HepG2 (cell line): Measurements from ENCODE around the gene KRTAP5-9. TPM values are rescaled to one million over a fixed set of nuclear protein-coding genes. Genes with fewer than 3 reads are reported as not detected.

Experiments
- AKAP8 ChIP-seq: sonication (generic); formaldehyde crosslinking; IDR thresholded peaks from 2 replicates; pipeline ENCODE4 v1.5.1; 2020; ENCODE audit warnings: mild to moderate bottlenecking, missing genetic modification reagents
- BCL6 ChIP-seq: IDR thresholded peaks from 2 replicates; pipeline ENCODE4 v1.6.1; 2016; ENCODE audit warnings: missing genetic modification reagents, missing compliant biosample characterization
- BRF2 ChIP-seq: sonication (generic); formaldehyde crosslinking; IDR thresholded peaks from 2 replicates; pipeline ENCODE4 v1.8.1; 2022; ENCODE audit warnings: mild to moderate bottlenecking, missing genetic modification reagents
- MIER3 ChIP-seq: IDR thresholded peaks from 2 replicates; pipeline ENCODE4 v1.6.1; 2016; ENCODE audit warnings: missing compliant biosample characterization, borderline replicate concordance
- NFIC ChIP-seq: IDR thresholded peaks from 2 replicates; pipeline ENCODE4 v1.6.1; 2012; ENCODE audit warnings: mild to moderate bottlenecking, low read length, inconsistent platforms
- PTBP1 ChIP-seq: fragments of 200-400 bp; formaldehyde crosslinking; IDR thresholded peaks from 2 replicates; pipeline ENCODE4 v1.6.1; 2018; ENCODE audit warnings: low read length, low read depth; ENCODE audit not compliant: poor library complexity, severe bottlenecking
- TSC22D2 ChIP-seq: sonication (generic); formaldehyde crosslinking; IDR thresholded peaks from 2 replicates; pipeline ENCODE4 v1.5.1; 2020; ENCODE audit warnings: missing genetic modification reagents, mild to moderate bottlenecking, borderline replicate concordance
- ZBTB10 ChIP-seq: sonication (generic); formaldehyde crosslinking; IDR thresholded peaks from 2 replicates; pipeline ENCODE4 v1.4.0; 2020; ENCODE audit warnings: missing genetic modification reagents, borderline replicate concordance
- ZNF260 ChIP-seq: sonication (generic); formaldehyde crosslinking; IDR thresholded peaks from 2 replicates; pipeline ENCODE4 v1.4.0; 2020; ENCODE audit warnings: missing genetic modification reagents, low read depth, mild to moderate bottlenecking, borderline replicate concordance
- ZNF33B ChIP-seq: sonication (generic); formaldehyde crosslinking; IDR thresholded peaks from 2 replicates; pipeline ENCODE4 v1.5.1; 2020; ENCODE audit warnings: mild to moderate bottlenecking, missing genetic modification reagents
- ZNF672 ChIP-seq: sonication (generic); formaldehyde crosslinking; IDR thresholded peaks from 2 replicates; pipeline ENCODE4 v1.8.1; 2022; ENCODE audit warnings: missing genetic modification reagents
- ZNF816 ChIP-seq: sonication (generic); formaldehyde crosslinking; IDR thresholded peaks from 2 replicates; pipeline ENCODE4 v1.8.0; 2022; ENCODE audit warnings: missing genetic modification reagents, mild to moderate bottlenecking, borderline replicate concordance
- ZNF839 ChIP-seq: sonication (generic); formaldehyde crosslinking; IDR thresholded peaks from 2 replicates; pipeline ENCODE4 v1.4.0; 2020; ENCODE audit warnings: missing genetic modification reagents, mild to moderate bottlenecking, borderline replicate concordance
- ZSCAN22 ChIP-seq: sonication (generic); formaldehyde crosslinking; IDR thresholded peaks from 2 replicates; pipeline ENCODE4 v1.4.0; 2020; ENCODE audit warnings: mild to moderate bottlenecking, missing genetic modification reagents
- polyA plus RNA-seq, 8 experiments: library from polyadenylated mRNA; depleted of rRNA in 3 of 8; stranded (reverse) in 7 of 8; unstranded in 1 of 8; fragments of >200 nt; fragmentation: Illumina TruSeq in 4 of 8; extraction: Trizol in 4 of 8; gene quantifications; 2 replicates each; pipeline versions ENCODE4 v1.2.1 to v1.2.3, GENCODE V29; 2011 to 2016; ENCODE audit warnings: low read depth in 4 of 8, missing spikeins in 1 of 8, mixed read lengths in 1 of 8; ENCODE audit not compliant: insufficient read depth in 1 of 8
- total RNA-seq, 5 experiments: library from RNA; depleted of rRNA; stranded (reverse); fragments of >200 nt; fragmentation: Illumina TruSeq; extraction: Trizol; gene quantifications; 2 replicates each; pipeline ENCODE4 v1.2.3, GENCODE V29; 2016; ENCODE audit warnings: low read depth in 1 of 5
- TF ChIP-seq, protein P1 (sequence below): sonication (generic); formaldehyde crosslinking; IDR thresholded peaks from 2 replicates; pipeline ENCODE4 v1.5.0; 2020; ENCODE audit warnings: mild to moderate bottlenecking, missing genetic modification reagents, borderline replicate concordance
- TF ChIP-seq, protein P2 (sequence below): sonication (generic); formaldehyde crosslinking; IDR thresholded peaks from 2 replicates; pipeline ENCODE4 v1.4.0; 2020; ENCODE audit warnings: mild to moderate bottlenecking, low read depth, missing genetic modification reagents

Gene KRTAP5-9
- total and polyA plus RNA-seq, 2 of the 13 experiments (the other 11 are each of a cell fraction or from before 2014, with no cell fraction given) = 0.09 TPM; not detected in 1

GRCh38 chr11:71525938-71526495 is 22.2 kb upstream of the KRTAP5-9 start (continued):
- no peak for TF ChIP-seq AKAP8 (CRISPR knock-in tag)
- TF ChIP-seq, protein P1, sequence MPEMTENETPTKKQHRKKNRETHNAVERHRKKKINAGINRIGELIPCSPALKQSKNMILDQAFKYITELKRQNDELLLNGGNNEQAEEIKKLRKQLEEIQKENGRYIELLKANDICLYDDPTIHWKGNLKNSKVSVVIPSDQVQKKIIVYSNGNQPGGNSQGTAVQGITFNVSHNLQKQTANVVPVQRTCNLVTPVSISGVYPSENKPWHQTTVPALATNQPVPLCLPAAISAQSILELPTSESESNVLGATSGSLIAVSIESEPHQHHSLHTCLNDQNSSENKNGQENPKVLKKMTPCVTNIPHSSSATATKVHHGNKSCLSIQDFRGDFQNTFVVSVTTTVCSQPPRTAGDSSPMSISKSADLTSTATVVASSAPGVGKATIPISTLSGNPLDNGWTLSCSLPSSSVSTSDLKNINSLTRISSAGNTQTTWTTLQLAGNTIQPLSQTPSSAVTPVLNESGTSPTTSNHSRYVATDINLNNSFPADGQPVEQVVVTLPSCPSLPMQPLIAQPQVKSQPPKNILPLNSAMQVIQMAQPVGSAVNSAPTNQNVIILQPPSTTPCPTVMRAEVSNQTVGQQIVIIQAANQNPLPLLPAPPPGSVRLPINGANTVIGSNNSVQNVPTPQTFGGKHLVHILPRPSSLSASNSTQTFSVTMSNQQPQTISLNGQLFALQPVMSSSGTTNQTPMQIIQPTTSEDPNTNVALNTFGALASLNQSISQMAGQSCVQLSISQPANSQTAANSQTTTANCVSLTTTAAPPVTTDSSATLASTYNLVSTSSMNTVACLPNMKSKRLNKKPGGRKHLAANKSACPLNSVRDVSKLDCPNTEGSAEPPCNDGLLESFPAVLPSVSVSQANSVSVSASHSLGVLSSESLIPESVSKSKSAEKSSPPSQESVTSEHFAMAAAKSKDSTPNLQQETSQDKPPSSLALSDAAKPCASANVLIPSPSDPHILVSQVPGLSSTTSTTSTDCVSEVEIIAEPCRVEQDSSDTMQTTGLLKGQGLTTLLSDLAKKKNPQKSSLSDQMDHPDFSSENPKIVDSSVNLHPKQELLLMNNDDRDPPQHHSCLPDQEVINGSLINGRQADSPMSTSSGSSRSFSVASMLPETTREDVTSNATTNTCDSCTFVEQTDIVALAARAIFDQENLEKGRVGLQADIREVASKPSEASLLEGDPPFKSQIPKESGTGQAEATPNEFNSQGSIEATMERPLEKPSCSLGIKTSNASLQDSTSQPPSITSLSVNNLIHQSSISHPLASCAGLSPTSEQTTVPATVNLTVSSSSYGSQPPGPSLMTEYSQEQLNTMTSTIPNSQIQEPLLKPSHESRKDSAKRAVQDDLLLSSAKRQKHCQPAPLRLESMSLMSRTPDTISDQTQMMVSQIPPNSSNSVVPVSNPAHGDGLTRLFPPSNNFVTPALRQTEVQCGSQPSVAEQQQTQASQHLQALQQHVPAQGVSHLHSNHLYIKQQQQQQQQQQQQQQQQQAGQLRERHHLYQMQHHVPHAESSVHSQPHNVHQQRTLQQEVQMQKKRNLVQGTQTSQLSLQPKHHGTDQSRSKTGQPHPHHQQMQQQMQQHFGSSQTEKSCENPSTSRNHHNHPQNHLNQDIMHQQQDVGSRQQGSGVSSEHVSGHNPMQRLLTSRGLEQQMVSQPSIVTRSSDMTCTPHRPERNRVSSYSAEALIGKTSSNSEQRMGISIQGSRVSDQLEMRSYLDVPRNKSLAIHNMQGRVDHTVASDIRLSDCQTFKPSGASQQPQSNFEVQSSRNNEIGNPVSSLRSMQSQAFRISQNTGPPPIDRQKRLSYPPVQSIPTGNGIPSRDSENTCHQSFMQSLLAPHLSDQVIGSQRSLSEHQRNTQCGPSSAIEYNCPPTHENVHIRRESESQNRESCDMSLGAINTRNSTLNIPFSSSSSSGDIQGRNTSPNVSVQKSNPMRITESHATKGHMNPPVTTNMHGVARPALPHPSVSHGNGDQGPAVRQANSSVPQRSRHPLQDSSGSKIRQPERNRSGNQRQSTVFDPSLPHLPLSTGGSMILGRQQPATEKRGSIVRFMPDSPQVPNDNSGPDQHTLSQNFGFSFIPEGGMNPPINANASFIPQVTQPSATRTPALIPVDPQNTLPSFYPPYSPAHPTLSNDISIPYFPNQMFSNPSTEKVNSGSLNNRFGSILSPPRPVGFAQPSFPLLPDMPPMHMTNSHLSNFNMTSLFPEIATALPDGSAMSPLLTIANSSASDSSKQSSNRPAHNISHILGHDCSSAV (CRISPR knock-in tag) = no peak
- TF ChIP-seq ZNF672 (CRISPR knock-in tag) = no peak
- TF ChIP-seq NFIC = no peak
- TF ChIP-seq ZBTB10 = no peak
- peak; percentile 46; the same call in 1 of the 2 replicates for TF ChIP-seq ZSCAN22 (CRISPR knock-in tag)
- TF ChIP-seq ZNF260 (CRISPR knock-in tag) = no peak
- no peak for TF ChIP-seq ZNF33B (CRISPR knock-in tag)
- TF ChIP-seq MIER3 (CRISPR knock-in tag) = 0 out of 2 replicates have a peak, but pooled peaks have one; percentile 59
- no peak for TF ChIP-seq PTBP1
- no peak for TF ChIP-seq BCL6
- TF ChIP-seq, protein P2, sequence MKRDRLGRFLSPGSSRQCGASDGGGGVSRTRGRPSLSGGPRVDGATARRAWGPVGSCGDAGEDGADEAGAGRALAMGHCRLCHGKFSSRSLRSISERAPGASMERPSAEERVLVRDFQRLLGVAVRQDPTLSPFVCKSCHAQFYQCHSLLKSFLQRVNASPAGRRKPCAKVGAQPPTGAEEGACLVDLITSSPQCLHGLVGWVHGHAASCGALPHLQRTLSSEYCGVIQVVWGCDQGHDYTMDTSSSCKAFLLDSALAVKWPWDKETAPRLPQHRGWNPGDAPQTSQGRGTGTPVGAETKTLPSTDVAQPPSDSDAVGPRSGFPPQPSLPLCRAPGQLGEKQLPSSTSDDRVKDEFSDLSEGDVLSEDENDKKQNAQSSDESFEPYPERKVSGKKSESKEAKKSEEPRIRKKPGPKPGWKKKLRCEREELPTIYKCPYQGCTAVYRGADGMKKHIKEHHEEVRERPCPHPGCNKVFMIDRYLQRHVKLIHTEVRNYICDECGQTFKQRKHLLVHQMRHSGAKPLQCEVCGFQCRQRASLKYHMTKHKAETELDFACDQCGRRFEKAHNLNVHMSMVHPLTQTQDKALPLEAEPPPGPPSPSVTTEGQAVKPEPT (CRISPR knock-in tag) = no peak
- TF ChIP-seq TSC22D2 (CRISPR knock-in tag) = no peak
- no peak for TF ChIP-seq BRF2 (CRISPR knock-in tag)
- no peak for TF ChIP-seq ZNF816 (CRISPR knock-in tag)
- TF ChIP-seq ZNF839 = no peak
